CD14-positive monocyte (primary cell): ENCODE results near the gene FTHL17. TPM values are rescaled to one million over a fixed set of nuclear protein-coding genes. Genes with fewer than 3 reads are reported as not detected.

ENCODE experiments used
- DNase-seq, 3 donors: peaks; one replicate each; pipeline ENCODE4 v3.0.0-alpha.2; 2011 to 2022
- H2AFZ ChIP-seq: 2 replicates; pipeline ENCODE4 v1.6.0; 2012; ENCODE audit warnings: mild to moderate bottlenecking, low read depth, low read length, inconsistent platforms; ENCODE audit not compliant: insufficient read depth, poor library complexity, severe bottlenecking
- H3K27ac ChIP-seq, 2 donors: 1 replicate in 1 of 2; 2 replicates in 1 of 2; pipeline ENCODE4 v1.5.1; 2012 to 2013; ENCODE audit warnings: low read length in 2 of 2, control low read depth in 1 of 2, inconsistent platforms in 1 of 2, low read depth in 1 of 2, mild to moderate bottlenecking in 1 of 2
- H3K27me3 ChIP-seq, 2 donors: one replicate each; pipeline versions ENCODE4 v1.6.0 to v1.6.1; 2011 to 2013; ENCODE audit warnings: low read length in 2 of 2; ENCODE audit not compliant: control insufficient read depth in 2 of 2, insufficient read depth in 2 of 2
- H3K36me3 ChIP-seq, 2 donors: replicated peaks in 1 of 2; 1 replicate in 1 of 2; 2 replicates in 1 of 2; pipeline versions ENCODE4 v1.5.1 to v1.6.1; 2012 to 2013; ENCODE audit warnings: low read length in 2 of 2, control low read depth in 1 of 2, inconsistent platforms in 1 of 2, mild to moderate bottlenecking in 1 of 2; ENCODE audit not compliant: insufficient read depth in 2 of 2, control insufficient read depth in 1 of 2
- H3K4me1 ChIP-seq, 2 donors: 1 replicate in 1 of 2; 2 replicates in 1 of 2; pipeline versions ENCODE4 v1.5.1 to v1.6.1; 2012 to 2013; ENCODE audit warnings: low read length in 2 of 2, control low read depth in 1 of 2, inconsistent platforms in 1 of 2, mild to moderate bottlenecking in 1 of 2, moderate library complexity in 1 of 2; ENCODE audit not compliant: insufficient read depth in 2 of 2, control insufficient read depth in 1 of 2
- H3K4me2 ChIP-seq: replicated peaks from 2 replicates; pipeline ENCODE3; 2012; ENCODE audit warnings: low read length, moderate library complexity, mild to moderate bottlenecking; ENCODE audit not compliant: poor library complexity, severe bottlenecking; ENCODE audit errors: extremely low read depth
- H3K4me3 ChIP-seq, 3 experiments: fragments of 200-600 bp in 1 of 3; sonication (generic) in 1 of 3; replicated peaks in 1 of 3; 1 replicate in 2 of 3; 2 replicates in 1 of 3; pipeline ENCODE4 v1.5.1; 2011 to 2013; ENCODE audit warnings: low read length in 3 of 3, mild to moderate bottlenecking in 3 of 3, control low read depth in 2 of 3, low read depth in 2 of 3, inconsistent platforms in 1 of 3, moderate library complexity in 1 of 3
- H3K79me2 ChIP-seq: 2 replicates; pipeline ENCODE4 v1.6.0; 2012; ENCODE audit warnings: mild to moderate bottlenecking, control low read depth, inconsistent platforms, low read length, moderate library complexity; ENCODE audit not compliant: insufficient read depth
- H3K9ac ChIP-seq: 2 replicates; pipeline ENCODE4 v1.6.0; 2017; ENCODE audit warnings: low read length, mild to moderate bottlenecking; ENCODE audit not compliant: insufficient read depth, poor library complexity, severe bottlenecking
- H3K9me3 ChIP-seq, 2 donors: replicated peaks in 1 of 2; 1 replicate in 1 of 2; 2 replicates in 1 of 2; pipeline versions ENCODE4 v1.5.1 to v1.6.1; 2012 to 2013; ENCODE audit warnings: low read length in 2 of 2, control low read depth in 1 of 2; ENCODE audit not compliant: control insufficient read depth in 1 of 2, insufficient read depth in 1 of 2
- H4K20me1 ChIP-seq: 2 replicates; pipeline ENCODE4 v1.6.0; 2012; ENCODE audit warnings: mild to moderate bottlenecking, low read length, control low read depth, moderate library complexity; ENCODE audit not compliant: insufficient read depth
- H3K27ac Mint-ChIP-seq, 7 donors: one replicate each; pipeline ENCODE4 v1.8.0; 2020; ENCODE audit warnings: mild to moderate bottlenecking in 7 of 7, mixed read lengths in 7 of 7, moderate library complexity in 6 of 7, inconsistent platforms in 2 of 7
- H3K27me3 Mint-ChIP-seq, 3 donors: one replicate each; pipeline ENCODE4 v1.8.0; 2021 to 2022; ENCODE audit warnings: low read depth in 3 of 3, mild to moderate bottlenecking in 3 of 3, mixed read lengths in 3 of 3, moderate library complexity in 3 of 3, inconsistent platforms in 1 of 3
- H3K36me3 Mint-ChIP-seq, 2 donors: one replicate each; pipeline ENCODE4 v1.8.0; 2020; ENCODE audit warnings: mixed read lengths in 2 of 2, inconsistent platforms in 1 of 2, mild to moderate bottlenecking in 1 of 2
- H3K4me1 Mint-ChIP-seq: one replicate; pipeline ENCODE4 v1.8.0; 2020; ENCODE audit warnings: mild to moderate bottlenecking, mixed read lengths
- H3K4me3 Mint-ChIP-seq, 2 donors: one replicate each; pipeline ENCODE4 v1.8.0; 2020; ENCODE audit warnings: mild to moderate bottlenecking in 2 of 2, mixed read lengths in 2 of 2, moderate library complexity in 1 of 2
- H3K9me3 Mint-ChIP-seq, 7 donors: one replicate each; pipeline ENCODE4 v1.8.0; 2020 to 2022; ENCODE audit warnings: mixed read lengths in 7 of 7, mild to moderate bottlenecking in 6 of 7, moderate library complexity in 6 of 7, inconsistent platforms in 2 of 7
- WGBS: methylation state at CpG from one replicate; pipeline ENCODE4 v1.1.5; 2013; ENCODE audit warnings: missing lambda C conversion rate; ENCODE audit not compliant: insufficient coverage; 5-methylcytosine and 5-hydroxymethylcytosine counted together
- intact Hi-C, 2 donors: fragments of 100-400 bp; cut with micrococcal nuclease; formaldehyde crosslinking; loops; one replicate each; pipeline versions ENCODE4 v1.15.0 to v1.15.1; 2023
- polyA plus RNA-seq, 3 donors: library from polyadenylated mRNA; depleted of rRNA in 1 of 3; unstranded in 2 of 3; stranded (reverse) in 1 of 3; fragments of 300-500 nt in 2 of 3; fragments of >200 nt in 1 of 3; fragmentation: Illumina TruSeq in 2 of 3; gene quantifications; 1 replicate in 2 of 3; 2 replicates in 1 of 3; pipeline ENCODE4 v1.2.3, GENCODE V29; 2012 to 2021
- TF ChIP-seq, protein P1 (sequence below): fragments of 200-600 bp; IDR thresholded peaks from one replicate; pipeline ENCODE4 v1.8.0; 2022; ENCODE audit warnings: antibody characterized with exemption, mild to moderate bottlenecking

Gene FTHL17
- polyA plus RNA-seq, 3 donors = not detected

DNA sequence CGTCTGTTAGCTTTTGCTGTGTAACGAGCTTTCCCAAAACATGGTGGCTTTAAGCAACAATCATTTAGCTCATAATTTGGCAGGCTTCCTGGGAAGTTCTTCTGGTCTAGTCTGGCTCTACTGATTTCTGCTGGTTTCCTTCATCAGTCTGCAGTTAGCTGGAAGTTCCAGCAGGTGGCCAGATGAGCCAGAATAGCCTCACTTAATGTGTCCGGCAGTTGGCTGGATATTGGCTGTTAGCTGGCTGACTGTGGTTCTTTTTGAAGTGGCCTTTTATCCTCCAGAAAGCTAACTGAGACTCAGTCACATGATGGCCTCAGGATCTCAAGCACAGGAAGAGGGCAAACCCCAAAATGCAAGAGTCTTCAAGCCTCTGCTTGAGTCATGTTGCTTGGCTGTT is 34.9 kb downstream of the FTHL17 start:
- H3K79me2 ChIP-seq = no peaks in the 10 kb centered on the region
- peak in 2 of 3 donors; percentile 2 to 11 for DNase-seq
- no peaks in the 10 kb centered on the region for H3K36me3 ChIP-seq
- TF ChIP-seq, protein P1, sequence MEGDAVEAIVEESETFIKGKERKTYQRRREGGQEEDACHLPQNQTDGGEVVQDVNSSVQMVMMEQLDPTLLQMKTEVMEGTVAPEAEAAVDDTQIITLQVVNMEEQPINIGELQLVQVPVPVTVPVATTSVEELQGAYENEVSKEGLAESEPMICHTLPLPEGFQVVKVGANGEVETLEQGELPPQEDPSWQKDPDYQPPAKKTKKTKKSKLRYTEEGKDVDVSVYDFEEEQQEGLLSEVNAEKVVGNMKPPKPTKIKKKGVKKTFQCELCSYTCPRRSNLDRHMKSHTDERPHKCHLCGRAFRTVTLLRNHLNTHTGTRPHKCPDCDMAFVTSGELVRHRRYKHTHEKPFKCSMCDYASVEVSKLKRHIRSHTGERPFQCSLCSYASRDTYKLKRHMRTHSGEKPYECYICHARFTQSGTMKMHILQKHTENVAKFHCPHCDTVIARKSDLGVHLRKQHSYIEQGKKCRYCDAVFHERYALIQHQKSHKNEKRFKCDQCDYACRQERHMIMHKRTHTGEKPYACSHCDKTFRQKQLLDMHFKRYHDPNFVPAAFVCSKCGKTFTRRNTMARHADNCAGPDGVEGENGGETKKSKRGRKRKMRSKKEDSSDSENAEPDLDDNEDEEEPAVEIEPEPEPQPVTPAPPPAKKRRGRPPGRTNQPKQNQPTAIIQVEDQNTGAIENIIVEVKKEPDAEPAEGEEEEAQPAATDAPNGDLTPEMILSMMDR = peak; percentile 56
- no peak overlapping the region for H3K27ac Mint-ChIP-seq
- H3K9ac ChIP-seq = no peak overlapping the region
- peaks cover 0 to 2% (median 0%) of the 10 kb centered on the region in 7 donors for H3K9me3 Mint-ChIP-seq
- no peaks in the 10 kb centered on the region for H3K36me3 Mint-ChIP-seq
- H3K4me3 ChIP-seq = no peak overlapping the region
- no peaks in the 10 kb centered on the region for H3K9me3 ChIP-seq
- H3K27me3 ChIP-seq = no peaks in the 10 kb centered on the region
- WGBS = 42% methylated on average over 2 of the region's 3 CpGs
- no peaks in the 10 kb centered on the region for H3K4me1 ChIP-seq
- no peaks in the 10 kb centered on the region for H4K20me1 ChIP-seq
- intact Hi-C loops = no loop called here
- no peak overlapping the region for H3K27ac ChIP-seq
- no peak overlapping the region for H3K4me2 ChIP-seq
- no peaks in the 10 kb centered on the region for H3K4me1 Mint-ChIP-seq
- H2AFZ ChIP-seq = no peak overlapping the region
- H3K4me3 Mint-ChIP-seq = no peak overlapping the region
- peaks cover 0 to 6% (median 3%) of the 10 kb centered on the region in 3 donors for H3K27me3 Mint-ChIP-seq

DNA sequence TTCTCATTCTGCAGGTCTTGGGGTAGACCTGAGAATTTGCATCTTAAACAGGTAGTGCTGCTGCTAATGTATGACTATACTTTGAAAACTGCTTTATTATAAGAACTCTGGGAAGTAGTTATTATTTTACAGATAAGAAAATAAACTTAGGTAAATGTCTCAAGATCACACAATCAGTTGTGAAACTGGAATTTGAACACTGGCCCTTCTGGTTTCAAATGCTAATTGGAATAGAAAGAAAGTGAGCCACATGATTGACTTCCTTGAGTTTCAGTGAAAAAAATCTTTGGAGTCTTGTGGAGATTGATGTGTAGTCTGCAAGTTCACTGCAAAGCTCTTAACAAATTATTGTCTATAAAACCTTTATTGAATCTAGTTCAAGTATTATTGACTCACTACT is 44.5 kb downstream of the FTHL17 start:
- Histone ChIP-seq H3K27me3 (no peaks in the 10 kb centered on the region), H4K20me1 (no peaks in the 10 kb centered on the region), H3K9ac (no peak overlapping the region), H3K4me2 (no peak overlapping the region), H3K4me3 (no peak overlapping the region), H3K4me1 (no peaks in the 10 kb centered on the region), H3K36me3 (no peaks in the 10 kb centered on the region), H2AFZ (no peak overlapping the region), H3K79me2 (no peaks in the 10 kb centered on the region), H3K9me3 (no peaks in the 10 kb centered on the region), H3K27ac (no peak overlapping the region)
- TF ChIP-seq, protein P1 = no peak
- intact Hi-C loops = no loop called here
- Mint-ChIP-seq H3K27me3 (peaks cover 0 to 5% (median 3%) of the 10 kb centered on the region in 3 donors), H3K27ac (no peak overlapping the region), H3K4me3 (no peak overlapping the region), H3K4me1 (no peaks in the 10 kb centered on the region), H3K9me3 (peaks cover 0 to 3% (median 0%) of the 10 kb centered on the region in 7 donors), H3K36me3 (no peaks in the 10 kb centered on the region)
- no peak for DNase-seq
